ENCODE data around the gene NDUFAF8.

NDUFAF8 gene

DNA sequence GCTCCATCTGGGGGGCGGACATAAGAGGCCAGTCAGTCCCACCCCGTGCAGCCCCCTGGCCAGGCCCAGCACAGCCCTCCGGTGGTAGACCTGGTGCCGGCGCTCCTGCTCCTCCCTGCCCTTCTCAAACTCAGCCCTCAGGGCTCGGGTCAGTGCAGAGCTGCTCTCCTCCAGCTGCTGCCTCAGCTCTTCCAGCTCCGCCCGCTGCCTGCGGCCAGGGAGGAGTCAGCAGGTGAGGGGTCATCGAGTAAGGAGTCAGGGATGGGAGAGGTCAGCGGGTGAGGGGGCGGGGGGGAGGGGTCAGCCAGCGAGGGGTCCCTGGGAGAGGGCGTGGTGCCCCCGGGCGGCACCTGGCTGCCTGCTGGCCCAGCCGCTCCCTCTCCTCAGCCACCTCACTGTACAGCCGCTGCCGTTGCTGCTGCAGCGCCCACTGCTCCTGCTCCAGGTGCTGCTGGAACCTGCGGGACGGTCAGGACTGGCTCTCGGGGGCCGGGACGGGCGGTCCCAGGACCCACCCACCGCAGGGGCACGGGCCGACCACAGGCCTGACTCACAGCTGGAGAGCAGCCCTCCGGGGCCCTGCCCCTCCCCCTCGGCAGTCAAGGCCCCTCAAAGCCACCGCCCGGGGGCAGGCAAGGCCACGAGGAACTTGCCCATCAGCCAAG, 46.6 kb upstream of the NDUFAF8 start:
- Histone ChIP-seq H3K27me3 (replicated peaks; ENCODE audit: control insufficient read depth, insufficient read depth, low read length) (no peaks in the 10 kb centered on the region), H3K4me3 (replicated peaks; ENCODE audit: low read depth, low read length) (no peak overlapping the region), H3K36me3 (ENCODE audit: control insufficient read depth, insufficient read depth, low read length) (peaks cover 8% of the 10 kb centered on the region)
- TF ChIP-seq, protein P1, sequence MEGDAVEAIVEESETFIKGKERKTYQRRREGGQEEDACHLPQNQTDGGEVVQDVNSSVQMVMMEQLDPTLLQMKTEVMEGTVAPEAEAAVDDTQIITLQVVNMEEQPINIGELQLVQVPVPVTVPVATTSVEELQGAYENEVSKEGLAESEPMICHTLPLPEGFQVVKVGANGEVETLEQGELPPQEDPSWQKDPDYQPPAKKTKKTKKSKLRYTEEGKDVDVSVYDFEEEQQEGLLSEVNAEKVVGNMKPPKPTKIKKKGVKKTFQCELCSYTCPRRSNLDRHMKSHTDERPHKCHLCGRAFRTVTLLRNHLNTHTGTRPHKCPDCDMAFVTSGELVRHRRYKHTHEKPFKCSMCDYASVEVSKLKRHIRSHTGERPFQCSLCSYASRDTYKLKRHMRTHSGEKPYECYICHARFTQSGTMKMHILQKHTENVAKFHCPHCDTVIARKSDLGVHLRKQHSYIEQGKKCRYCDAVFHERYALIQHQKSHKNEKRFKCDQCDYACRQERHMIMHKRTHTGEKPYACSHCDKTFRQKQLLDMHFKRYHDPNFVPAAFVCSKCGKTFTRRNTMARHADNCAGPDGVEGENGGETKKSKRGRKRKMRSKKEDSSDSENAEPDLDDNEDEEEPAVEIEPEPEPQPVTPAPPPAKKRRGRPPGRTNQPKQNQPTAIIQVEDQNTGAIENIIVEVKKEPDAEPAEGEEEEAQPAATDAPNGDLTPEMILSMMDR (IDR thresholded peaks at IDR 0.05; ENCODE audit: insufficient read depth, low read length, poor library complexity, severe bottlenecking) = no peak
- DNase-seq (ENCODE audit: extremely low read depth, insufficient read length) = no peak

- Histone ChIP-seq H3K27me3 (replicated peaks; ENCODE audit: control insufficient read depth, insufficient read depth, low read length) (no peaks in the 10 kb centered on the region), H3K4me3 (replicated peaks; ENCODE audit: low read depth, low read length) (no peak overlapping the region), H3K36me3 (ENCODE audit: control insufficient read depth, insufficient read depth, low read length) (peaks cover 8% of the 10 kb centered on the region)
- no peak for DNase-seq (ENCODE audit: extremely low read depth, insufficient read length)
- TF ChIP-seq, protein P1 (IDR thresholded peaks at IDR 0.05; ENCODE audit: insufficient read depth, low read length, poor library complexity, severe bottlenecking) = no peak
Measured at GRCh38 chr17:81193051-81193410, 46.1 kb upstream of the NDUFAF8 start.

DNA sequence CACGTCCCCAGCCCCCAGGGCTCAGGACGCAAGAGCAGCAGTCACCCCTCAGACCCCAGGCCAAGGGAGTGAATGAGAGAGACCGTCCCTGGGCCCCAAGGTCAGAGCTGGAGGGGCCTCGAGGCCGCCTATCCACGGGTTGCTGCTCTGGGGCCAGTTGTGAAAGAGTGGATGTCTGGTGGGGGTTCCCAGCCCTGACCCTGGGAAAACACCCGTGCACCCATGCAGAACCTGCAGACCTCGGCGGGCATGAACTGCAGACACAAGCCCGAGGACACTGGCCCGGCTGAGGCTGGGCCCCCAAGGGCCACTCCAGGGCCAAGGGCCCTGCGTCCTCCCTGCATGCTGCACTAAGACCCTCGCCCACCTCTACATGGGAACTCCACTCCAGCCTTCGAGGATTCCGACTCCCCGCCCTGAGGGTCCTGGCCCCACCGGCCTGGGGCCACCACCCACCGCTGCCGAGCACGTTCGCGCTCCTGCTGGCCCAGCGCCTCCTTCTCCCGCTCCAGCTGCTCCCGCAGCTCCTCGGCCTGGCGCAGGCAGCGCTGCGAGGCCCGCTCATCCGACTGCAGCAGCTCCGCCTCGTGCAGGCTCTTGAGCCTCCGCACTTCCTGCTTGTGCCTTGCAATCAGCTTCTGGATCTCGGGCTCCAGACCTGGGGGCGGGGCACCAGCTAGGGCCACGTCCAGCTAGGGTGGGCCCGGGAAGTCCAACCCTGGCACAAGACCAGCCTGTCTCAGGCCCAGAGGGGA, 45.5 kb upstream of the NDUFAF8 start:
- H3K4me3 ChIP-seq (replicated peaks; ENCODE audit: low read depth, low read length) = no peak overlapping the region
- no peaks in the 10 kb centered on the region for H3K27me3 ChIP-seq (replicated peaks; ENCODE audit: control insufficient read depth, insufficient read depth, low read length)
- TF ChIP-seq, protein P1 (IDR thresholded peaks at IDR 0.05; ENCODE audit: insufficient read depth, low read length, poor library complexity, severe bottlenecking) = no peak
- peaks cover 8% of the 10 kb centered on the region for H3K36me3 ChIP-seq (ENCODE audit: control insufficient read depth, insufficient read depth, low read length)
- no peak for DNase-seq (ENCODE audit: extremely low read depth, insufficient read length)

DNA sequence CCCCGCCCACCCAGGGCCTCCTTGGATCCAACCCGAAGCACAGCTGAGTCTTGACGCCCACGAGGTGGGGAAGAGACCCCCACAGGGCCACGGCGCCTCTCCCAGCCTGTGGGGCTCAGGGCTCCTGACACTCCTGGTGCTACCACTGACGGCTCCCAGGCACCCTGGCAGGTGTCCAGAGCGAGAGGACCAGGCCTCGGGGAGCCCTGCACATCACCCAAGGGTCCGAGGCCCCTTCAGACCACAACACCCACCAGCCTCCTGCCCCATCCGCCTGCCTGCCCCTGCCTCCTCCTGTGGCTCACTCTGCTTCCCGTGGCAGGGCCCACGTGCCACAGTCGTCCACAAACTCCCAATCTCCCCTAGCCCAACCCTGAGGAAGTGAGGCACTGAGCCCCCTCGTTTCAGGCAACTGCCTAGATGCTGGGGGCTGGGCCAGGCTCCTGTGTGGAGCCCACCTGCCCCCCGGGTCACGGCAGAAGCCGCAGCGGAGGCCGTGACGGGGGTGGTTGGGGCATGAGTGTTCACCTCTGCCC, 44.8 kb upstream of the NDUFAF8 start:
- TF ChIP-seq, protein P1 (IDR thresholded peaks at IDR 0.05; ENCODE audit: insufficient read depth, low read length, poor library complexity, severe bottlenecking) = no peak
- Histone ChIP-seq H3K4me3 (replicated peaks; ENCODE audit: low read depth, low read length) (no peak overlapping the region), H3K27me3 (replicated peaks; ENCODE audit: control insufficient read depth, insufficient read depth, low read length) (no peaks in the 10 kb centered on the region), H3K36me3 (ENCODE audit: control insufficient read depth, insufficient read depth, low read length) (peaks cover 10% of the 10 kb centered on the region)
- DNase-seq (ENCODE audit: extremely low read depth, insufficient read length) = no peak

- H3K4me3 ChIP-seq (replicated peaks; ENCODE audit: low read depth, low read length) = no peak overlapping the region
- H3K36me3 ChIP-seq (ENCODE audit: control insufficient read depth, insufficient read depth, low read length) = peaks cover 3% of the 10 kb centered on the region
- TF ChIP-seq, protein P1 (IDR thresholded peaks at IDR 0.05; ENCODE audit: insufficient read depth, low read length, poor library complexity, severe bottlenecking) = no peak
- no peak for DNase-seq (ENCODE audit: extremely low read depth, insufficient read length)
- no peaks in the 10 kb centered on the region for H3K27me3 ChIP-seq (replicated peaks; ENCODE audit: control insufficient read depth, insufficient read depth, low read length)
Measured at GRCh38 chr17:81194941-81195901, 43.9 kb upstream of the NDUFAF8 start.

All from GM06990 (cell line).